CD4-positive, alpha-beta memory T cell (primary cell): Measurements from ENCODE around the gene MAPK6. TPM values are rescaled to one million over a fixed set of nuclear protein-coding genes. Genes with fewer than 3 reads are reported as not detected.

Experiments used
- CTCF ChIA-PET: fragments of 350-600 bp; sonication (Branson Sonifier 250); formaldehyde crosslinking; loops from one replicate; lab custom pipeline; 2021; ENCODE audit warnings: inconsistent platforms; ENCODE audit not compliant: partially characterized antibody; lab: Charles Lee
- POLR2A ChIA-PET: fragments of 350-600 bp; sonication (Branson Sonifier 250); formaldehyde crosslinking; loops from one replicate; lab custom pipeline; 2021; ENCODE audit not compliant: partially characterized antibody; lab: Charles Lee
- DNase-seq, 5 donors: peaks; one replicate each; pipeline versions ENCODE4 v3.0.0 to v3.0.0-alpha.2; 2020 to 2022; ENCODE audit warnings: mixed read lengths in 1 of 5
- H3K27ac ChIP-seq: one replicate; pipeline ENCODE4 v1.7.0; 2013; ENCODE audit warnings: low read depth, low read length
- H3K27me3 ChIP-seq: 2 replicates; pipeline ENCODE4 v1.7.0; 2013; ENCODE audit warnings: mild to moderate bottlenecking, low read length, moderate library complexity; ENCODE audit not compliant: insufficient read depth
- H3K36me3 ChIP-seq: 2 replicates; pipeline ENCODE4 v1.7.0; 2013; ENCODE audit warnings: mild to moderate bottlenecking, low read length, moderate library complexity; ENCODE audit not compliant: insufficient read depth
- H3K4me1 ChIP-seq: 2 replicates; pipeline ENCODE4 v1.7.0; 2013; ENCODE audit warnings: mild to moderate bottlenecking, low read length, moderate library complexity; ENCODE audit not compliant: insufficient read depth
- H3K4me3 ChIP-seq, 2 donors: one replicate each; pipeline ENCODE4 v1.7.0; 2013; ENCODE audit warnings: low read length in 2 of 2, mild to moderate bottlenecking in 1 of 2
- H3K9me3 ChIP-seq, 2 donors: one replicate each; pipeline ENCODE4 v1.7.0; 2013; ENCODE audit warnings: low read length in 2 of 2, control low read depth in 1 of 2; ENCODE audit not compliant: control insufficient read depth in 1 of 2
- H3K27ac Mint-ChIP-seq, 7 donors: one replicate each; pipeline ENCODE4 v1.8.0; 2020 to 2021; ENCODE audit warnings: mixed read lengths in 7 of 7, mild to moderate bottlenecking in 6 of 7, inconsistent platforms in 3 of 7, moderate library complexity in 3 of 7
- H3K27me3 Mint-ChIP-seq, 2 donors: one replicate each; pipeline ENCODE4 v1.8.0; 2020 to 2021; ENCODE audit warnings: mixed read lengths in 2 of 2
- H3K36me3 Mint-ChIP-seq, 2 donors: one replicate each; pipeline ENCODE4 v1.8.0; 2020 to 2021; ENCODE audit warnings: mixed read lengths in 2 of 2, inconsistent platforms in 1 of 2, mild to moderate bottlenecking in 1 of 2
- H3K4me1 Mint-ChIP-seq, 4 donors: one replicate each; pipeline ENCODE4 v1.8.0; 2020 to 2021; ENCODE audit warnings: mixed read lengths in 4 of 4, mild to moderate bottlenecking in 1 of 4
- H3K4me3 Mint-ChIP-seq, 8 donors: one replicate each; pipeline ENCODE4 v1.8.0; 2020 to 2021; ENCODE audit warnings: mixed read lengths in 8 of 8, mild to moderate bottlenecking in 7 of 8, moderate library complexity in 6 of 8, inconsistent platforms in 3 of 8
- H3K9me3 Mint-ChIP-seq, 8 donors: one replicate each; pipeline ENCODE4 v1.8.0; 2020 to 2021; ENCODE audit warnings: mixed read lengths in 8 of 8, mild to moderate bottlenecking in 5 of 8, inconsistent platforms in 3 of 8, moderate library complexity in 1 of 8
- intact Hi-C: fragments of 100-400 bp; cut with micrococcal nuclease; formaldehyde crosslinking; loops from one replicate; pipeline ENCODE4 v1.15.1; 2023
- polyA plus RNA-seq, 2 donors: library from polyadenylated mRNA; unstranded; fragments of 300-500 nt; fragmentation: Illumina TruSeq; gene quantifications; one replicate each; pipeline ENCODE4 v1.2.3, GENCODE V29; 2021
- total RNA-seq, 2 experiments: library from RNA; stranded (reverse); gene quantifications; one replicate each; pipeline ENCODE4 v1.2.3, GENCODE V29; 2021

MAPK6 gene
- total and polyA plus RNA-seq, 4 experiments from 2014 or later: 7.1 to 24.0 (median 13.1) TPM

DNA sequence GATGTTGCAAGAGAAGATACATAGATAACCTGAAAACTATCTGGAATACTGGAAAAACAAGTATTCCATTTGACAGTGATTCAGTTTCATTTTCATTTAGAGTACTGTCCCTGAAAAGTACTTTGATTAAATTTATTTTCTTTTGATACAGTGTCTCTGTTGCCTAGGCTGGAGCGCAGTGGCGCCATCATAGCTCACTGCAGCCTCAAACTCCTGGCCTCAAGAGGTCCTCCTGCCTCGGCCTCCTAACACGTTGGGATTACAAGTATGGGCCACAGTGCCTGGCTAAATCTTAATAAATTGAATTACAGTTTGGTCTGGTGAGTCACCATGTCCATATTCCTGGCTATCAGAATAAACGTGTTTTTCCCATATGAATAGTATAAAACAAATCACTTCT is 45.8 kb upstream of the MAPK6 start:
- ChIA-PET CTCF (interaction anchor here (2.0 to 3.4 kb wide), 2 partner anchors 47 to 105 kb away, joined by 7 to 31 read pairs; no protein-coding TSS in a partner anchor), POLR2A (no interaction called here)
- Mint-ChIP-seq H3K4me3 (peak overlapping the region in 3 of 8 donors; percentile 17 to 46 (median 31)), H3K36me3 (peaks cover 0 to 10% of the 10 kb centered on the region in 2 donors), H3K27ac (peak overlapping the region in 2 of 7 donors; percentile 7 to 42), H3K9me3 (peaks cover 0 to 7% (median 2%) of the 10 kb centered on the region in 8 donors), H3K4me1 (peaks cover 12 to 23% (median 19%) of the 10 kb centered on the region in 4 donors), H3K27me3 (peaks cover 0 to 1% of the 10 kb centered on the region in 2 donors)
- Histone ChIP-seq H3K4me3 (no peak overlapping the region), H3K27ac (no peak overlapping the region), H3K9me3 (no peaks in the 10 kb centered on the region), H3K36me3 (no peaks in the 10 kb centered on the region), H3K4me1 (peaks cover 18% of the 10 kb centered on the region), H3K27me3 (no peaks in the 10 kb centered on the region)
- DNase-seq: no peak
- intact Hi-C loops: no loop called here

DNA sequence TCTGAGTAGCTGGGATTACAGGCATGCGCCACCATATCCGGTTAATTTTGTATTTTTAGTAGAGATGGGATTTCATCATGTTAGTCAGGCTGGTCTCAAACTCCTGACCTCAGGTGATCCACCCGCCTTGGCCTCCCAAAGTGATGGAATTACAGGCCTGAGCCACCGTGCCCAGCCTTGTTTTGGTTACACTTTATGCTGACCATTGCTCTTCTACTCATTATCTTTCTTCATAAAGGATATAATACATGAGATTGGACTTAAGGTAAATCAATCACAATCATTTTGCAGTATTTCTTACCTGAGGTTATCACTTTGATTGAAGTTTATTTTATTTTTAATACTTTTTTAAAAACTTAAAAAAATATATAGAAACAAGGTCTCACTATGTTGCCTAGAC is 45.2 kb upstream of the MAPK6 start:
- peaks cover 18% of the 10 kb centered on the region for H3K4me1 ChIP-seq
- H3K9me3 Mint-ChIP-seq: peaks cover 0 to 7% (median 2%) of the 10 kb centered on the region in 8 donors
- H3K4me3 ChIP-seq: no peak overlapping the region
- H3K27ac ChIP-seq: no peak overlapping the region
- ChIA-PET CTCF (no interaction called here), POLR2A (no interaction called here)
- no peaks in the 10 kb centered on the region for H3K27me3 ChIP-seq
- peak overlapping the region in 1 of 8 donors; percentile 26 for H3K4me3 Mint-ChIP-seq
- H3K27me3 Mint-ChIP-seq: peaks cover 0 to 1% of the 10 kb centered on the region in 2 donors
- H3K36me3 Mint-ChIP-seq: peaks cover 0 to 10% of the 10 kb centered on the region in 2 donors
- no peaks in the 10 kb centered on the region for H3K36me3 ChIP-seq
- H3K9me3 ChIP-seq: no peaks in the 10 kb centered on the region
- peaks cover 12 to 23% (median 19%) of the 10 kb centered on the region in 4 donors for H3K4me1 Mint-ChIP-seq
- H3K27ac Mint-ChIP-seq: no peak overlapping the region
- DNase-seq: no peak
- intact Hi-C loops: no loop called here

DNA sequence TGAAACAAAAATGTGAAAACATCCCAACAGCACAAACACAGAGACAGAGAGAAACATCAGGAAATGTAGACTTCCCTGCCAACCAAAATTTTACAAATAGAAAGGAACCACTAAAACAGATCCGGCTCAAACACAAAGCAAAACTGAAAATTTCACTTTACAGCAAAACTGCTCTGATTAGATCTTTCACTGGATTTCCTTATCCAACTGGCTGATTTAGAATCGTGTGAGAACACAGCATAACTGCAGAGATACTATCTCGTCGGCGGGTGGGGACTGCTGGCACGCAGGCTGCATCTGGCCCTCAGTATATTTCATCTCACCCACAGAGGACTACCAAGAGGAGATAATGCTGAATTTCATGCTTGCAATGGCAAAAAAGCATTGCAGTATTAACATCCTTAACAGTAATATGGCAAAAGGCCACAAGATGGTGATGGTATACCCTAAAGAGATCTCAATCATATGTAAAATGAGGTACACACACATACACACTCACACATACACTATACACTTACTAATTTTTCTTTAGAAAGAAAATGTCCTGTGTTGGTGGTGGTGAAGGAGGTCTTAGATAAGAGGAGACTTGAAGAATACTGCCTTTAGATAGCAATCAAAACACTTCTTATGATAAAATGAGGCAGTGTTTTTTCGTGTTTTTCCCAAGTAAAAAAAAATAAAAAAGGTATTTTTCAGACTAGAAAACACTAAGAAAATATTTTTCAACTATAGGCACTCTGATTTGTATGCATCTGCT is 36.8 kb upstream of the MAPK6 start:
- POLR2A ChIA-PET: interaction anchor here (0.7 to 1.9 kb wide), 5 partner anchors 10 to 197 kb away, joined by 3 to 23 read pairs (median 3); partner anchors contain the start of gene LEO1
- Histone ChIP-seq H3K36me3 (no peaks in the 10 kb centered on the region), H3K27ac (no peak overlapping the region), H3K9me3 (no peaks in the 10 kb centered on the region), H3K4me1 (peaks cover 13% of the 10 kb centered on the region), H3K27me3 (no peaks in the 10 kb centered on the region), H3K4me3 (no peak overlapping the region)
- peak; percentile 61 to 72 (median 66) for DNase-seq
- CTCF ChIA-PET: interaction anchor here (0.7 to 7.9 kb wide), 7 partner anchors 10 to 243 kb away, joined by 3 to 101 read pairs (median 6); partner anchors contain the start of gene LEO1
- peaks cover 9 to 10% (median 10%) of the 10 kb centered on the region in 4 donors for H3K4me1 Mint-ChIP-seq
- H3K27ac Mint-ChIP-seq: peak overlapping the region; percentile 15 to 94 (median 83)
- H3K9me3 Mint-ChIP-seq: no peaks in the 10 kb centered on the region
- intact Hi-C loops: loop anchor here (1.0 kb wide), 7 partner anchors 11 to 245 kb away; partner anchors contain the start of genes LEO1 and MAPK6
- H3K36me3 Mint-ChIP-seq: no peaks in the 10 kb centered on the region
- peak overlapping the region; percentile 69 to 87 (median 80) for H3K4me3 Mint-ChIP-seq
- H3K27me3 Mint-ChIP-seq: no peaks in the 10 kb centered on the region

DNA sequence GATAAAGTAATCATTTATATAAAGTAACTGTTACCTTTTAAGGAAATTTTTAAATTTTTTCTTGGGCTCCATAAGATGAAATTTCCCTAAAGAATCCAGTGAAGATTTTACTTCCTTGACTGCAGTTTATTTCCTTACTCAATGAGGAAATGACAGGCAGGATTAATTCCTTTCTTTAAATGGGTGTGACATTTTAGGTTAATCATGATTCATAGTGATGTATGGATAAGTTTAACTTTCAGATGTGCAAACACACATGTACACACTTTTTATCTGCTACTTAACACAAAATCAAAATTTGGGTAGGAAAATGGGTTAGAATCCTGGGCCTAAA is 36.3 kb upstream of the MAPK6 start:
- intact Hi-C loops: loop anchor here (1.0 kb wide), 7 partner anchors 11 to 245 kb away; partner anchors contain the start of genes LEO1 and MAPK6
- CTCF ChIA-PET: interaction anchor here (0.8 to 3.6 kb wide), 3 partner anchors 58 to 157 kb away, joined by 3 to 63 read pairs (median 3); no protein-coding TSS in a partner anchor
- no peaks in the 10 kb centered on the region for H3K27me3 ChIP-seq

DNA sequence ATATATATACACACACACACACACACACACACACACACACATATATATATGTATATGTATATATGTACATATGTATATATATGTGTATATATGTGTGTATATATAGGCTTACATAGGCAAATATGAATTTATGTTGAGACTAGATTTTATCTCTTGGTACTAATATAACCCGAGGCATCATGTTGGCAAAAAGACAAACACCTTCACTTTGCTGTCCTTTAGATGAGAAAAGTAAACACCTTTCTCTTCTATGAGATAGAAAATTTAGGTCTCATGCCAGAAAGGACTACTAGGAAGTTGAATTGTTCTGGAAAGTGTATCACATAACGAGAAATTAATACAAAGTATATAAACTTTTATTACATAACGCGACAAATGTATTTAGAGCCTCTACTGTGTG is 27.9 kb upstream of the MAPK6 start:
- no peaks in the 10 kb centered on the region for H3K4me1 Mint-ChIP-seq
- no peak overlapping the region for H3K27ac Mint-ChIP-seq
- H3K4me3 Mint-ChIP-seq: no peak overlapping the region
- no peaks in the 10 kb centered on the region for H3K27me3 Mint-ChIP-seq
- no peaks in the 10 kb centered on the region for H3K4me1 ChIP-seq
- H3K9me3 ChIP-seq: no peaks in the 10 kb centered on the region
- DNase-seq: no peak
- POLR2A ChIA-PET: no interaction called here
- no peaks in the 10 kb centered on the region for H3K9me3 Mint-ChIP-seq
- no peaks in the 10 kb centered on the region for H3K36me3 ChIP-seq
- intact Hi-C loops: no loop called here
- no peak overlapping the region for H3K27ac ChIP-seq
- CTCF ChIA-PET: no interaction called here
- no peaks in the 10 kb centered on the region for H3K36me3 Mint-ChIP-seq
- no peaks in the 10 kb centered on the region for H3K27me3 ChIP-seq
- H3K4me3 ChIP-seq: no peak overlapping the region

More for the DNA sequence above, 36.3 kb upstream of the MAPK6 start:
- H3K4me3 Mint-ChIP-seq: no peak overlapping the region
- Histone ChIP-seq H3K36me3 (no peaks in the 10 kb centered on the region), H3K4me1 (peaks cover 13% of the 10 kb centered on the region), H3K27ac (no peak overlapping the region), H3K4me3 (no peak overlapping the region), H3K9me3 (no peaks in the 10 kb centered on the region)
- no peak overlapping the region for H3K27ac Mint-ChIP-seq
- DNase-seq: no peak
- no peaks in the 10 kb centered on the region for H3K9me3 Mint-ChIP-seq
- H3K4me1 Mint-ChIP-seq: peaks cover 9 to 10% (median 10%) of the 10 kb centered on the region in 4 donors
- no peaks in the 10 kb centered on the region for H3K36me3 Mint-ChIP-seq
- POLR2A ChIA-PET: no interaction called here
- H3K27me3 Mint-ChIP-seq: no peaks in the 10 kb centered on the region

DNA sequence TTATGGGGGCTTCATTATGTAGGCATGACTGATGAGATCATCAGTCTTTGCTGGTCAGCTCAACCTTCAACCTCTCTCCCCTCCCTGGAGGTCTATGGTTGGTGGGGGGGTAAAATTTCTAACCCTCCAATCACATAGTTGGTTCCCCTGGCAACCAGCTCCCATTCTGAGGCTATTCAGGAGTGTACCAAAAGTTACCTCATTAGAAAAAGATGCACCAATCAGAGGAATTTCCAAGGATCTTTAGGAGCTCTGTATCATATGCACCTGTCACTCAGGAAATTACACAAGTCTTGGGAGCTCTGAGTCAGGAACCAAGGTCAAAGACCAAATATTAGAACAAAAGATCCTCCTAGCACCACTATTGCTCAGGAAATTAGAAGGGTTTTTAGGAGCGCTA is 26.1 kb upstream of the MAPK6 start:
- Histone ChIP-seq H3K36me3 (no peaks in the 10 kb centered on the region), H3K27me3 (no peaks in the 10 kb centered on the region), H3K4me1 (no peaks in the 10 kb centered on the region), H3K4me3 (no peak overlapping the region), H3K9me3 (no peaks in the 10 kb centered on the region), H3K27ac (no peak overlapping the region)
- POLR2A ChIA-PET: no interaction called here
- intact Hi-C loops: no loop called here
- Mint-ChIP-seq H3K4me3 (no peak overlapping the region), H3K27me3 (no peaks in the 10 kb centered on the region), H3K27ac (no peak overlapping the region), H3K4me1 (no peaks in the 10 kb centered on the region), H3K36me3 (no peaks in the 10 kb centered on the region), H3K9me3 (no peaks in the 10 kb centered on the region)
- DNase-seq: no peak
- CTCF ChIA-PET: interaction anchor here (1.3 to 1.8 kb wide), 2 partner anchors 84 to 86 kb away, joined by 5 read pairs; no protein-coding TSS in a partner anchor

DNA sequence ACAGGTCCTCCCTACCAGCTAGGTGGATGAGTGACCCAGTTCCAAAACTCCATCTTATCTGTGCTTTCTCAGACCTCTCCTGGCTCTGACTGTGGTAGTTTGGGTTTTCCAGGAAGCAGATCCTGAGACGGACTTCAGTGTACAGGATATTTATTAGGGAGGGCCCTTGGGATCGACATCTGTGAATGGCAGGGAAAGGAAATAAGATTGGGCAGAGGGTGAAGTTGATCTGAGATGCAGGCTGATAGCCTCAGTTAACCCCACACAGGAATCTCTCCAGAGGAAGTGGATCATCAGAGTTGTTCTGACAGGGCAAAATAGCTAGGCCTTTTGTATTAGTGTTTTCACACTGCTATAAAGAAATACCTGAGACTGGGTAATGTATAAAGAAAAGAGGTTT is 16.7 kb upstream of the MAPK6 start:
- CTCF ChIA-PET: interaction anchor here (0.7 kb wide), 1 partner anchor 76 kb away, joined by 3 read pairs; no protein-coding TSS in a partner anchor
- POLR2A ChIA-PET: no interaction called here
- H3K27ac Mint-ChIP-seq: peak overlapping the region in 2 of 7 donors; percentile 52

More for the DNA sequence above, 16.7 kb upstream of the MAPK6 start:
- Mint-ChIP-seq H3K36me3 (no peaks in the 10 kb centered on the region), H3K4me3 (no peak overlapping the region), H3K27me3 (no peaks in the 10 kb centered on the region), H3K4me1 (peaks cover 7 to 23% (median 14%) of the 10 kb centered on the region in 4 donors), H3K9me3 (no peaks in the 10 kb centered on the region)
- no peaks in the 10 kb centered on the region for H3K27me3 ChIP-seq
- DNase-seq: no peak
- H3K9me3 ChIP-seq: no peaks in the 10 kb centered on the region
- no peaks in the 10 kb centered on the region for H3K36me3 ChIP-seq
- no peak overlapping the region for H3K4me3 ChIP-seq
- H3K27ac ChIP-seq: no peak overlapping the region
- H3K4me1 ChIP-seq: peaks cover 18% of the 10 kb centered on the region
- intact Hi-C loops: no loop called here
